ENCODE data around the gene ZBED1. TPM values are rescaled to one million over a fixed set of nuclear protein-coding genes. Genes with fewer than 3 reads are reported as not detected.
"Not testable (repeated sequence)": the region's sequence is repeated elsewhere in the genome, so short reads cannot be mapped to it uniquely, and the experiment has no call there.

Gene ZBED1
- total RNA-seq, 1 donor from 2014 or later: 40.6 TPM

DNA sequence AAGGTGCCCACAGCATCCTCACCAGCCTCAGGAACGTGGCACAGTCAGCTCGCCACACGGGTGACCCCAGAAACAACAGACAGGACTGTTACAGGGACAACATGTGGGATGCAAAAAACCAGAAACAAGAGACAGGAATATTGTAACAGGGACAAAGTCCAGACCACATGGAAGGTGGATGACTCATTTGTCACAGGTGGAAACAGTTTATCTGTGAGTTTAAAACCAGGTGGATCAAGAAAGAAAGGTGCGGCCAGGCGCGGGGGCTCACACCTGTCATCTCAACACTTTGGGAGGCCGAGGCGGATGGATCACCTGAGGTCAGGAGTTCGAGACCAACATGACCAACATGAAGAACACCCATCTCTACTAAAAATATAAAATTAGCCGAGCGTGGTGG is 23.5 kb downstream of the ZBED1 start:
- intact Hi-C loops (cut with micrococcal nuclease): not testable (repeated sequence)

DNA sequence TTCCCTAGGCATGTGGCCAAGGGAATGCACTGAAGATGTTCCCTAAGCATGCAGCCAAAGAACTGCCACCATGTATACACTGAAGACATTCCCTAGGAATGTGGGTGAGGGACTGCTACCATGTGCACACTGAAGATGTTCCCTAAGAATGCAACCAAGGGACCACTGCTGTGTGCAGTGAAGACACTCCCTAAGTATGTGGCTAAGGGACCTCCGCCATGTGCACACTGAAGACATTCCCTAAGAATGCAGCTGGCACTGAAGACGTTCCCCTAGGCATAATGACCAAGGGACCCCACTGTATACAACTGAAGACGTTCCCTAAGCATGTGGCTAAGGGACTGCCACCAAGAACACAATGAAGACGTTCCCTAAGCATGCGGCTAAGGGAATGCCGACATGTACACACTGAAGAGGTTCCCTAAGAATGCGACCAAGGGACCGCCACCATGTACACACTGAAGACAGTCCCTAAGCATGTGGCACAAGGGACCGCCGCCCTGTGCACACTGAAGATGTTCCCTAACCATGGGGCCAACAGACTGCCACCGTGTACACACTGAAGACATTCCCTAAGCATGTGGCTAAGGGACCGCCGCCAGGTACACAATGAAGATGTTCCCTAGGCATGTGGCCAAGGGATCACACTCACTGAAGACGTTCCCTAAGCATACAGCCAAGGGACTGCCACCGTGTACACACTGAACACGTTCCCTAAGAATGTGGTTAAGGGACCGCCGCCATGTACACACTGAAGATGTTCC is 25.6 kb downstream of the ZBED1 start:
- intact Hi-C loops (cut with micrococcal nuclease): no loop called here

DNA sequence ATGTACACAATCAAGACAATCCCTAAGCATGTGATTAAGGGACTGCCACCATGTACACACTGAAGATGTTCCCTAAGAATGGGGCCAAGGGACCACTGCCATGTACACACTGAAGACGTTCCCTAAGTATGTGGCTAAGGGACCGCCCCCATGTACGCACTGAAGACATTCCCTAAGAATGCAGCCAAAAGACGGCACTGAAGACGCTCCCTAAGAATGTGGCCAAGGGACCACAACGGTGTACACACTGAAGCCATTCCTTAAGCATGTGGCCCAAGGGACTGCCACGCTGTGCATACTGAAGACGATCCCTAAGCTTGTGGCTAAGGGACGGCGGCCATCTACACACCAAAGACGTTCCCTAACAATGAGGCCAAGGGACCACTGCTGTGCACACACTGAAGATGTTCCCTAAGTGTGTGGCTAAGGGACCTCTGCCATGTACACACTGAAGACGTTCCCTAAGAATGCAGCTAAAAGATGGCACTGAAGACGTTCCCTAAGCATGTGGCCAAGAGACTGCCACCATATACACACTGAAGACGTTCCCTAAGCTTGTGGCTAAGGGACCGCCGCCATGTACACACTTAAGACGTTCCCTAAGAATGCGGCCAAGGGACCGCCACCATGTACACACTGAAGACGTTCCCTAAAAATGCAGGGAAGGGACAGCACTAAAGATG is 26.4 kb downstream of the ZBED1 start:
- intact Hi-C loops (cut with micrococcal nuclease): no loop called here

DNA sequence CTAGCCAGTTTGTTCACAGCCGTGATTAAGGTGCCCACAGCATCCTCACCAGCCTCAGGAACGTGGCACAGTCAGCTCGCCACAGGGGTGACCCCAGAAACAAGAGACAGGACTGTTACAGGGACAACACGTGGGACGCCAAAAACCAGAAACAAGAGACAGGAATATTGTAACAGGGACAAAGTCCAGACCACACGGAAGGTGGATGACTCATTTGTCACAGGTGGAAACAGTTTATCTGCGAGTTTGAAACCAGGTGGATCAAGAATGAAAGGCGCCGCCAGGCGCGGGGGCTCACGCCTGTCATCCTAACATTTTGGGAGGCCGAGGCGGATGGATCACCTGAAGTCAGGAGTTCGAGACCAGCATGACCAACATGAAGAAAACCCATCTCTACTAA is 27.7 kb downstream of the ZBED1 start:
- intact Hi-C loops (cut with micrococcal nuclease): not testable (repeated sequence)

DNA sequence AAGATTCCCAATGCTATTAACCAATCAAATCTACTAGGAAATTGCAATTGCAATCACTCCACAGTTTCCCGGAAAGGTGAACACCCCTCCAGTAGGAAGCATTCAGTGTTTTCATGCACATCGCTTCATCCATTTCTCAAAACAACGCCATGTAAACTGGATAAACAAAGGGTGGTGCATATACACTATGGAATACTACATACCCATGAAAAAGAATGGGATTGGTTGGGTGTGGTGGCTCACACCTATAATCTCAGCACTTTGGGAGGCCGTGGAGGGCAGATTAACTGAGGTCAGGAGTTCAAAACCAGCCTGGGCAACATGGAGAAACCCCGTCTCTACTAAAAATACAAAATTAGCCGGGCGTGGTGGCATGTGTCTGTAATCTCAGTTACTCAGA is 29.1 kb downstream of the ZBED1 start:
- intact Hi-C loops (cut with micrococcal nuclease): no loop called here

DNA sequence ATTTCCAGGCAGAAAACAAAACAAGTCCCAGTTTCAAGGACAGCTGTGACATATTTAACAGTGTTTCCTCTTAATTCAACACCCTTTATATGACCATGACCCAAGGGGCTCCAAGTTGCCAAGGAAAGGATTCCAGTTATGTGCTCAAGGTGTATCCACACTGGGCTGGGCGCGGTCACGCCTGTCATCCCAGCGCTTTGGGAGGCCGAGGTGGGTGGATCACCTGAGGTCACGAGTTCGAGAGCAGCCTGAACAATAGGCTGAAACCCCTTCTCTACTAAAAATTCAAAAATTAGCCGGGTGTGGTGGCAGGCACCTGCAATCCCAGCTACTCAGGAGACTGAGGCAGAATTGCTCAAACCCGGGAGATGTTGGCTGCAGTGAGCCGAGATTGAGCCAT is 29.6 kb downstream of the ZBED1 start:
- intact Hi-C loops (cut with micrococcal nuclease): not testable (repeated sequence)

DNA sequence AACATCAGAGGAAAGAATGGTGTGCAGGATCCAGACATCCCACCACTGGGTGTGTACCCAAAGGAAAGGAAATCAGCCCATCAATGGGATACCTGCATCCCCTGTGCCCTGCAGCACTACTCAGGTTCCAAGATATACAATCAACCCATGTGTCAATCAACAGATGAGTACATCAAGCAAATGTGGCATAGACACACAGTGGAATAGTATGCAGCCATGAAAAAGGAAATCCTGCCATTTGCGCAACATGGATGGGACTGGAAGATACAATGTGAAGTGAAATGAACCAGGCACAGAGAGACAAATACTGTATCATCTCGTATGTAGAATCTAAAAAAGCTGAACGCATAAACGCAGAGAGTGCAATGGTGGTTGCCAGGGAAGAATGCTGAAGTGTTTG is 30.9 kb downstream of the ZBED1 start:
- intact Hi-C loops (cut with micrococcal nuclease): not testable (repeated sequence)

DNA sequence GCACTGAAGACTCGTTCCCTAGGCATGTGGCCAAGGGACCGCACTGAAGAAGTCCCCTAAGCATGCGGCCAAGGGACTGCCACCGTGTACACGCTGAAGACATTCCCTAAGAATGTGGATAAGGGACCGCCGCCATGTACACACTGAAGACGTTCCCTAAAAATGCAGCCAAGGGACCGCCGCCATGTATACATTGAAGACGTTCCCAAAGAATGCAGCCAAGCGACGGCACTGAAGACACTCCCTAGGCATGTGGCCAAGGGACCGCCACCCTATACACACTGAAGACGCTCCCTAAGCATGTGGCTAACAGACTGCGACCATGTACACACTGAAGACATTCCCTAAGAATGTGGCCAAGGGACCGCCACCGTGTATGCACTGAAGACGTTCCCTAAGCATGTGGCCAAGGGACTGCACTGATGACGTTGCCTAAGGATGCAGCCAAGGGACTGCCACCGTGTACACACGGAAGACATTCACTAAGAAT is 31.5 kb downstream of the ZBED1 start:
- intact Hi-C loops (cut with micrococcal nuclease): no loop called here

DNA sequence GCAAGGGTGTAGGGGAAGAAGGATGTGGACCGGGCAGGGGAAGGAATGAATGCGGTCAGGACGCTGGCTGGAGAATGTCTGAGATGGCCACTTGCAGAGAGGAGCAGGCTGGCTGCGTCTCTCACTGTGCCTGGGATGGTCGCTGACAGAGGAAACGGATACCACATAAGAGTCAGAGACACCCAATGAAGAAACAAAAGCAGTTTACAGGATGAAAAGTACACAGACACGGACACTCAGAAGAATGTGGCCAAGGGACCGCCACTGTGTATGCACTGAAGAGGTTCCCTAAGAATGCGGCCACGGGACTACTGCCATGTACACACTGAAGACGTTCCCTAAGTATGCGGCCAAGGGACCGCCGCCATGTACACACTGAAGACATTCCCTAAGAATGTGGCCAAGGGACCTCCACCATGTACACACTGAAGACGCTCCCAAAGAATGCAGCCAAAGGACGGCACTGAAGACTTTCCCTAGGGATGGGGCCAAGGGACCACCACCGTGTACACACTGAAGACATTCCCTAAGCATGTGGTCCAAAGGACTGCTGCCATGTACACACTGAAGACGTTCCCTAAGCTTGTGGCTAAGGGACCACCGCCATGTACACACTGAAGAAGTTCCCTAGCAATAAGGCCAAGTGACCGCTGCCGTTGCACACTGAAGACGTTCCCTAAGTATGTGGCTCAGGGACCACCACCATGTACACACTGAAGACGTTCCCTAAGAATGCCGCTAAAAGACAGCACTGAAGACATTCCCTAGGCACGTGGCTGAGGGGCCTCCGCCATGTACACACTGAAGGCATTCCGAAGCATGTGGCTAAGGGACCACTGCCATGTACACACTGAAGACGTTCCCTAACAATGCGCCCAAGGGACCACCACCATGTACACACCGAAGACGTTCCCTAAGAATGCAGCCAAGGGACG is 32.2 kb downstream of the ZBED1 start:
- intact Hi-C loops (cut with micrococcal nuclease): no loop called here

DNA sequence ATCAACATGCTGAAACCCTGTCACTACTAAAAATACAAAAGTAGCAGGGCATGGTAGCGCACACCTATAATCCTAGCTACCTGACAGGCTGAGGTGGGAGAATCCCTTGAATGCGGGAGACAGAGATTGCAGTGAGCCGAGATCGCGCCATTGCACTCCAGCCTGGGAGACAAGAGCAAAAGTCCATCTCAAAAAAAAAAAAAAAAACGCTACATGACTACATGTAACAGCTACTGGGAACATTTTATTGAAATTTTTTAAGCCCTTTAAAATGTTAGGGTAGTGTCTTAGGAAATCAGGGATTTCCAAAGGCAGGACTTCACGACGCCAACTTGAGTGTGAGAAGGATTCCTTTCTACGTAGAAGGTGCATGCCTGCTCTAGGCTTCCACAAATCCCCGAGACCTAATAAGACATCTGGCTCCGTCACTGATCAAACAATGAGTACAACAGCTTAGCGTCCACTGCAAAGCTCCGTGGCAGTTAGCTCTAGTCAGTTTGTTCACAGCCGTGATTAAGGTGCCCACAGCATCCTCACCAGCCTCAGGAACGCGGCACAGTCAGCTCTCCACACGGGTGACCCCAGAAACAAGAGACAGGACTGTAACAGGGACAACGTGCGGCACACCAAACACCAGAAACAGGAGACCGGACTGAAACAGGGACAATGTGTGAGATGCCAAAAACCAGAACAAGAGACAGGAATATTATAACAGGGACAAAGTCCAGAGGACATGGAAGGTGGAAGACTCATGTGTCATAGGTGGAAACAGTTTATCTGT is 33.7 kb downstream of the ZBED1 start:
- intact Hi-C loops (cut with micrococcal nuclease): no loop called here

DNA sequence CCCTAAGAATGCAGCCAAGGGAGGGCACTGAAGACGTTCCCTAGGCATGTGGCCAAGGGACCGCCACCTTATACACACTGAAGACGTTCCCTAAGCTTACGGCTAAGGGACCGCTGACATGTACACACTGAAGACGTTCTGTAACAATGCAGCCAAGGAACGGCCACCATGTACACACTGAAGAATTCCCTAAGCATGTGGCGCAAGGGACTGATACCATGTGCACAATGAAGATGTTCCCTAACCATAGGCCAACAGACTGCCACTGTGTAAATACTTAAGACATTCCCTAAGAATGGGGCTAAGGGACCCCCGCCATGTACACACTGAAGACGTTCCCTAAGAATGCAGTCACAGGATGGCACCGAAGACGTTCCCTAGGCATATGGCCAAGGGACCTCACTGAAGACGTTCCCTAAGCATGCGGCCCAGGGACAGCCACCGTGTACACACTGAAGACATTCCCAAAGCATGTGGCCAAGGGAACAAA is 36.1 kb downstream of the ZBED1 start:
- intact Hi-C loops (cut with micrococcal nuclease): no loop called here

DNA sequence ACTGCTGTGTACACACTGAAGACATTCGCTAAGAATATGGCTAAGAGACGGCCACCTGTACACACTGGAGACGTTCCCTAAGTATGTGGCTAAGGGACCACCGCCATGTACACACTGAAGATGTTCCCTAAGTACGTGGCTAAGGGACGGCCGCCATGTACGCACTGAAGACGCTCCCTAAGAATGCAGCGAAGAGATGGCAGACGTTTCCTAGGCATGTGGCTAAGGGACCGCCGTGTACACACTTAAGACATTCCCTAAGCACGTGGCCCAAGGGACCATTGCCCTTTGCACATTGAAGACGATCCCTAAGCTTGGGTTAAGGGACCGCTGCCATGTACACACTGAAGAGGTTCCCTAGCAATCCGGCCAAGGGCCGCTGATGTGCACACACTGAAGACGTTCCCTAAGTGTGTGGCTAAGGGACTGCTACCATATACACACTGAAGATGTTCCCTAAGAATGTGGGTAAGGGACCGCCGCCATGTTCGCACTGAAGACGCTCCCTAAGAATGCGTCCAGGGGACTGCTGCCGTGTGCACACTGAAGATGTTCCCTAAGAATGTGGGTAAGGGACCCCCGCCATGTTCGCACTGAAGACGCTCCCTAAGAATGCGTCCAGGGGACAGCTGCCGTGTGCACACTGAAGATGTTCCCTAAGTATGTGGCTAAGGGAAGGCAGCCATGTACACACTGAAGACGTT is 36.7 kb downstream of the ZBED1 start:
- intact Hi-C loops (cut with micrococcal nuclease): no loop called here

DNA sequence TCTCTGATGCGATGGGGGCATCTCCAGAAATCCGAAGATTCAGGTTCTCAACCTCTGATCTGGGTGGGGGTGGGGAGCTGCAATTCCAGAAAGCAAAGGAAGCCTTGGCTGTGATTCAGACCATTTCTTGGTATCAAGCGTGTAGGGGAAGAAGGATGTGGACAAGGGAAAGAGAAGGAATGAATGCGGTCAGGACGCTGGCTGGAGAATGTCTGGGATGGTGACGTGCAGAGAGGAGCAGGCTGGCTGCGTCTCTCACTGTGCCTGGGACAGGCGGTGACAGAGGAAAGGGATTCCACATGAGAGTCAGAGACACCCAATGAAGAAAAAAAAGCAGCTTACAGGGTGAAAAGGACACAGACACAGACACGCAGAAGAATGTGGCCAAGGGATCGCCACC is 37.3 kb downstream of the ZBED1 start:
- intact Hi-C loops (cut with micrococcal nuclease): not testable (repeated sequence)

DNA sequence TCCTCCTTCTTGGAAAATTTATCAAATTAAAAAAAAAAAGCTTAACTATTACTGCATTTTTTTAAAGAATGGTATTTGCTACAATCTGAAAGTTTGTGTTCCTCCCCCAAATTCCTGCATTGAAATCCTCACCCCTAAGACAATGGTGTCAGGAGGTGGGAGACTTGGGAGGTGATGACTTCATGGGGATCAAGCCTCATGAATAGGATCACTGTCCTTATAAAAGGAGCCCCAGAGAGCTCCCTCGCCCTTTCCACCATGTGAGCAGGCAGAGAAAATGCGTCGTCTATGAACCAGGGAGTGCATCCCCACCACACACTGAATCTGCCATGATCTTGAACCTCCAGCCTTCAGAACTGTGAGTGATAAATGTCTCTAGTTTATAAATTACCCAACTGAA is 38.0 kb downstream of the ZBED1 start:
- intact Hi-C loops (cut with micrococcal nuclease): no loop called here

DNA sequence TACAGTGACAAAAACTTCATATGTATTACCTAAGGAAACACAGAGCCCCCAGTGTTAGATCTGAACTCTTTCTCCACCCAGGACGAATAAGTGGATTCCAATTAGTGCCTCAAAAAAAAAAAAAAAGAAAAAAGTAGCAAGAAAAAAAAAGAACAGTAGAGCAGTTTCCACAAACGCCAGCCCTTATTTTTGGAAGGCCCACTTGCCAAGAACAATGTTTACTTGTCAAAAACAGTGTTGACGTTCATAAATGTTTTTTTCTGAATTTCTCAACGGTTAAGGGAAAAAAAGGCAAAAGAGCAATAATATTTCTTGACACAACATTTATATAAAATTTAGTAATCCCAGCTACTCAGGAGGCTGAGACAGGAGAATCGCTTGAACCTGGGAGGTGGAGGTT is 38.7 kb downstream of the ZBED1 start:
- intact Hi-C loops (cut with micrococcal nuclease): no loop called here

DNA sequence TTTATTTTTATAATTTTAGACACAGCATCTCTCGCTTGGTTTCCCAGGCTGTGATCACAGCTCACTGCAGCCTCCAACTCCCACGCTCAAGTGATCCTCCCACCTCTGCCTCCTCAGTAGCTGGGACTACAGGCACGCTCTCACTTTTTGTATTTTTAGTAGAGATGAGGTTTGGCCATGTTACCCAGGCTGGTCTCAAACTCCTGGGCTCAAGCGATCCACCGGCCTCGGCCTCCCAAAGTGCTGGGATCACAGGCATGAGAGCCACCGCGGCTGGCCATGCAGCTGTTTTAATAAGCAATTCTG is 39.1 kb downstream of the ZBED1 start:
- intact Hi-C loops (cut with micrococcal nuclease): no loop called here

DNA sequence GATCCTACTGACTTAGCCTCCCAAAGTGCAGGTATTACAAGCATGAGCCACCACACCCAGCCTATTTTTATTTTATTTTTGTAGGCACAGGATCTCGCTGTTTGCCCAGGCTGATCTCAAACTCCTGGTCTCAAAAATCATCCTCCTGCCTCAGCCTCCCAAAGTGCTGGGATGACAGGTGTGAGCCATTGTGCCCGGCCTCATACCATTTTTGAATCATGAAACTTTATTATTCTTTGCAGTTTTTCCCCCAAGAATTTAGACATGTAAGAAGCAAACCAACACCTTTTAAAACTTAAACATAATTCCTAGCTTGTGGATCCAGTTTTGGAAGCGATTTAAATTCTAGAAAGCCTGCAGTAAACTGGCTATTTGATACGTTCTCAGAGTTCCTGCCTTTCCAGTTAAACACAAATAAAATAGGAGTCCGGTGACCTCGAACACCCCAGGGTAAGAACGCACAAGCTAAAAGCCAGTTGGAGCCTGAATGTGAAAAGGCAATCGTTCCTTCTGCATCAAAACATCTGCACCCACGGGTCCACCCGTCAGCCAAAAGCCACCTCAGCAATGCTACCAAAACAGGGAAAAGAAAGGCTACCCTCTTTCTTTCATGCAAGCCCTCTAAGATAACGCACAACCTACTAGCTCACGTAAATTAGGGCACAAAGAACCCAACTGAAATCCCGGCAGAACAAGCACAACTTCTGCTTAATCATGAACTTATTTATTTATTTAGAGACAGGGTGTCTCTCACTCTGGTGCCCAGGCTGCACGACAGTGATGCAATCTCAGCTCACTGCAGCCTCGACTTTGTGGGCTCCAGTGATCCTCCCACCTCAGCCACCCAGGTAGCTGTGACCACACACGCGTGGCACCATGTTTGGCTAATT is 39.7 kb downstream of the ZBED1 start:
- intact Hi-C loops (cut with micrococcal nuclease): not testable (repeated sequence)

DNA sequence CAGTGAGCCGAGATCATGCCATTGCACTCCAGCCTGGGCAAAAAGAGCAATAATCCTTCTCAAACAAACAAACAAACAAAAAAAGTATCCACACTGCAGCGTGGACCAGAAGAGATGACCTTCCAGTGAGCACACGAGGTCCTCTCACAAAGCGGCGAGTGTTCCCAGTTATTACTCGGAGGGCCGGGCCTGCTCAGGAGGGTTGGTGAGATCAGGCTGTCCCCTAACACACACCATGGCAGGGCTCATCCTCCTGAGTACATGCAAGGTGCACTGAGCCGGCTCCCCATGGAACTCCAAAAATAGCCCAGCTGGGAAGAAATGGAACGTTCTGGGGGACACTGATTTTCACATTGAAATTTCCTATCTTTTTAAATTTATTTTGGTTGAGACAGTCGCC is 40.7 kb downstream of the ZBED1 start:
- intact Hi-C loops (cut with micrococcal nuclease): not testable (repeated sequence)

DNA sequence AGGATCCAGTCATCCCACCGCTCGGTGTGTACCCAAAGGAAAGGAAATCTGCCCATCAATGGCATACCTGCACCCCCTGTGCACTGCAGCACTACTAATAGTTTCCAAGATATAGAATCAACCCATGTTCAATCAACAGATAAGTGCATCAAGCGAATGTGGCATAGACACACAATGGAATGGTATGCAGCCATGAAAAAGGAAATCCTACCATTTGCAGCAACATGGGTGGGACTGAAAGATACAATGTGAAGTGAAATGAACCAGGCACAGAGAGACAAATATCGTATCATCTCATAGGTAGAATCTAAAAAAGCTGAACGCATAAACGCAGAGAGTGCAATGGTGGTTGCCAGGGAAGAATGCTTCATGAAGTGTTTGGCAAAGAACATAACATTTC is 42.5 kb downstream of the ZBED1 start:
- intact Hi-C loops (cut with micrococcal nuclease): no loop called here
